GM12878 (cell line): ENCODE measurements around the gene ZBTB7B. TPM values are rescaled to one million over a fixed set of nuclear protein-coding genes. Genes with fewer than 3 reads are reported as not detected.

ENCODE experiments used
- ATAC-seq: fragments of 200-7000 bp; cut with Tn5 transposase; 3 replicates; pipeline ENCODE4 v1.9.1; 2020; ENCODE audit warnings: mild to moderate bottlenecking, moderate library complexity
- BruUV-seq: library from RNA; stranded (reverse); fragments of 400-500 nt; replicated peaks from 2 replicates; lab custom pipeline; 2021; lab: Mats Ljungman, UMichigan
- CTCF ChIA-PET: fragments of 300-600 bp; sonication (Branson Sonifier 250); formaldehyde crosslinking; extraction: SDS; loops from one replicate; lab custom pipeline; 2021; ENCODE audit warnings: inconsistent platforms; lab: Yijun Ruan, JAX
- POLR2A ChIA-PET: fragments of 350-600 bp; formaldehyde crosslinking; extraction: SDS; loops from one replicate; lab custom pipeline; 2021; ENCODE audit warnings: inconsistent platforms; lab: Charles Lee
- RAD21 ChIA-PET: fragments of 300-600 bp; sonication (Branson Sonifier 250); formaldehyde crosslinking; loops from one replicate; lab custom pipeline; 2023; ENCODE audit warnings: antibody characterized with exemption; ENCODE audit not compliant: unreplicated experiment; lab: Charles Lee
- SMC1A ChIA-PET: fragments of 300-600 bp; sonication (Branson Sonifier 250); formaldehyde crosslinking; loops from one replicate; lab custom pipeline; 2023; ENCODE audit not compliant: unreplicated experiment, uncharacterized antibody; lab: Charles Lee
- DNase-seq: peaks from one replicate; pipeline ENCODE4 v3.0.0-alpha.2; 2011; ENCODE audit warnings: low read depth, low spot score
- FAIRE-seq: peaks from 3 replicates; lab custom pipeline; 2011; peaks lifted over from hg19 to GRCh38; lab: Jason Lieb, UNC
- H2AFZ ChIP-seq: 2 replicates; pipeline ENCODE4 v1.6.0; 2011; ENCODE audit warnings: low read depth, low read length, control low read depth; ENCODE audit not compliant: control insufficient read depth
- H3K27ac ChIP-seq: 2 replicates; pipeline ENCODE4 v1.5.1; 2011; ENCODE audit warnings: control low read depth; ENCODE audit not compliant: control insufficient read depth, insufficient read depth
- H3K27me3 ChIP-seq, 2 experiments: replicated peaks in 1 of 2; 2 replicates each; pipeline versions ENCODE4 v1.6.0 to v1.6.1; 2011; ENCODE audit warnings: low read length in 1 of 2; ENCODE audit not compliant: control insufficient read depth in 2 of 2, insufficient read depth in 2 of 2
- H3K36me3 ChIP-seq, 2 experiments: 2 replicates each; pipeline ENCODE4 v1.5.1; 2011; ENCODE audit warnings: low read length in 1 of 2; ENCODE audit not compliant: control insufficient read depth in 2 of 2, insufficient read depth in 2 of 2
- H3K4me1 ChIP-seq: 2 replicates; pipeline ENCODE4 v1.6.1; 2011; ENCODE audit warnings: mild to moderate bottlenecking, low read length, moderate library complexity, mixed read lengths; ENCODE audit not compliant: control insufficient read depth, insufficient read depth
- H3K4me2 ChIP-seq: 2 replicates; pipeline ENCODE4 v1.6.0; 2011; ENCODE audit warnings: control low read depth; ENCODE audit not compliant: control insufficient read depth, insufficient read depth
- H3K4me3 ChIP-seq: fragments of 200-600 bp; sonication (generic); 2 replicates; pipeline ENCODE4 v1.5.1; 2016
- H3K79me2 ChIP-seq: 2 replicates; pipeline ENCODE4 v1.6.0; 2011; ENCODE audit warnings: low read length; ENCODE audit not compliant: control insufficient read depth, insufficient read depth
- H3K9ac ChIP-seq: 2 replicates; pipeline ENCODE4 v1.8.0; 2011; ENCODE audit warnings: low read length, control low read depth, mixed read lengths; ENCODE audit not compliant: control insufficient read depth, insufficient read depth
- H3K9me3 ChIP-seq: replicated peaks from 3 replicates; pipeline ENCODE4 v1.5.1; 2011; ENCODE audit warnings: mild to moderate bottlenecking, low read length; ENCODE audit not compliant: control insufficient read depth, insufficient read depth
- H4K20me1 ChIP-seq: 2 replicates; pipeline ENCODE4 v1.6.0; 2011; ENCODE audit not compliant: control insufficient read depth, insufficient read depth
- NFIC ChIP-seq: IDR thresholded peaks from 2 replicates; pipeline ENCODE4 v1.6.1; 2012; ENCODE audit warnings: low read depth, mild to moderate bottlenecking, inconsistent platforms, low read length, moderate library complexity
- RAD21 ChIP-seq: IDR thresholded peaks from 2 replicates; pipeline ENCODE4 v1.6.1; 2011; ENCODE audit warnings: mild to moderate bottlenecking, low read depth, low read length, moderate library complexity; ENCODE audit not compliant: insufficient read depth
- SIX5 ChIP-seq: IDR thresholded peaks from 2 replicates; pipeline ENCODE4 v1.6.1; 2011; ENCODE audit warnings: mild to moderate bottlenecking, low read depth, low read length, moderate library complexity; ENCODE audit not compliant: severe bottlenecking
- SMAD1 ChIP-seq: fragments of 450-650 bp; IDR thresholded peaks from 2 replicates; pipeline ENCODE4 v1.6.1; 2018; ENCODE audit warnings: mild to moderate bottlenecking, low read depth; ENCODE audit not compliant: partially characterized antibody
- SREBF2 ChIP-seq: IDR thresholded peaks from 2 replicates; pipeline ENCODE4 v1.6.1; 2012; ENCODE audit warnings: mild to moderate bottlenecking, low read length
- WGBS: methylation state at CpG from one replicate; pipeline ENCODE4 v1.1.6; 2016; ENCODE audit warnings: low lambda C conversion rate; ENCODE audit not compliant: insufficient replicate concordance, insufficient coverage; ENCODE audit errors: missing lambda C conversion rate; 5-methylcytosine and 5-hydroxymethylcytosine counted together
- in situ Hi-C: fragments of 300-500 bp; cut with MboI; formaldehyde crosslinking; loops from 9 replicates; pipeline ENCODE4 v1.14.3; 2018; ENCODE audit warnings: mixed read lengths
- intact Hi-C: fragments of 100-400 bp; cut with micrococcal nuclease; formaldehyde crosslinking; loops from one replicate; pipeline ENCODE4 v1.14.2; 2022; ENCODE audit not compliant: unreplicated experiment
- polyA plus RNA-seq, 11 experiments: library from polyadenylated mRNA; depleted of rRNA in 4 of 11; unstranded in 6 of 11; stranded (reverse) in 5 of 11; fragments of >200 nt; fragmentation: Nextera tagmentation in 4 of 11; fragmentation: Illumina TruSeq in 1 of 11; extraction: Ambion mirVana in 4 of 11; extraction: Trizol in 1 of 11; gene quantifications; 1 replicate in 1 of 11; 2 replicates in 10 of 11; pipeline versions ENCODE4 v1.2.1 to v1.2.3, GENCODE V29; 2011 to 2016; ENCODE audit warnings: inconsistent platforms in 2 of 11, missing spikeins in 2 of 11, low read depth in 1 of 11
- total RNA-seq, 4 experiments: library from RNA; depleted of rRNA in 3 of 4; stranded (reverse); fragments of >200 nt in 3 of 4; fragmentation: Illumina TruSeq in 1 of 4; extraction: Trizol in 1 of 4; gene quantifications; 2 replicates each; pipeline versions ENCODE4 v1.2.1 to v1.2.3, GENCODE V29; 2013 to 2021
- TF ChIP-seq, protein P1 (sequence below): IDR thresholded peaks from 2 replicates; pipeline ENCODE4 v1.6.1; 2012; ENCODE audit warnings: low read depth, low read length, improper control_type of control experiment
- TF ChIP-seq, protein P2 (sequence below): fragments of 450-650 bp; IDR thresholded peaks from 2 replicates; pipeline ENCODE4 v1.6.1; 2017; ENCODE audit warnings: mild to moderate bottlenecking, moderate library complexity

The ZBTB7B gene
- total and polyA plus RNA-seq, 10 of the 15 experiments (the other 5 are each of a cell fraction or from before 2014, with no cell fraction given) = 0.11 to 44.9 (median 11.3) TPM

DNA sequence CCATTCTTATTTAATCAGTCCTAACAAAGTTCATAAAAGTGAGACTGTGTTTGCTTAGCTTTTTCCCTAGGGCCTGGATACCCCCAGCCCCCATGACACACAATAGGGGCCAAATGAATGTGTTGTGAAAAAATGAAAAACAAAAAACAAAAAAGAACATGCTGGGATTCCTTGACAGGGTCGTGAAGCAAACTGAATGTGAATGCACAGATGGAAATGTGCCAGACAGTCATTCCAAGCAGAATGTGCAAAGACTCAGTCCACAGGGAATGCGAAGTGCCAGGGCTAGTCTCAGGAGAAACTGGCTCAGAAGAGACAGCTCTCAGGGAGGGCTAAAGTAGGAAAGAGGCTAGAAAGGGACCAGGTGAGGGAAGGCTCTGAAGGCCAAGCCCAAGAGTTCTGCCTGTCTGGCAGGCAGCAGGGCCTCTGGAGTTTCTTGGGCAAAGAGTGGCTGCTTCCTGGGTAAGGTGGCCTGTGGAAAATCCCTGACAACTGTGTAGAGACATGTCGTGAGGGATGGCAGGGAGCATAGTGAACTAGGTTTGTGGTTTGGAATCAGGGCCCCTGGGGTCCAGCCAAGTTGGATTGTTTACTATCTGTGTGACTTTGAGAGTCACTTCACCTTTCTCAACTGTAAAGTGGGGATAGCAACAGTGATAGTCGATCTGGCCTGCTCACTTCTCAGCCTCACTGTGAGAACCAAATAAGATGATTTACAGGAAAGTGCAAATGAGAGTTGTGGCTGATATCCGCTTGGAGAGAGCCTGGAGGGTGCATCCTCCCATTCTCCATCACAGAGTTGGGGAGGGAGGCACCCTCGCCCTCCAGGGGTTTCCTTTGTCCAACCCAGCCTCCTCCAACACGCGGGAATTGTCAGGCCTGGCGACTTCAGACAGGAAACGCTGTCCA, 47.3 kb downstream of the ZBTB7B start:
- ChIA-PET POLR2A (interaction anchor here (1.4 kb wide), 1 partner anchor 109 kb away, joined by 3 read pairs; no protein-coding TSS in a partner anchor), RAD21 (interaction anchor here (1.2 to 2.7 kb wide), 3 partner anchors 35 to 98 kb away, joined by 4 to 16 read pairs (median 5); no protein-coding TSS in a partner anchor), SMC1A (interaction anchor here (1.4 kb wide), 2 partner anchors 10 to 28 kb away, joined by 3 to 4 read pairs; no protein-coding TSS in a partner anchor)
- H3K4me2 ChIP-seq = peak overlapping the region; percentile 69
- peak; percentile 62 for FAIRE-seq
- H3K36me3 ChIP-seq = no peaks in the 10 kb centered on the region
- peak overlapping the region; percentile 92 for H2AFZ ChIP-seq
- H3K9me3 ChIP-seq = no peaks in the 10 kb centered on the region
- peaks cover 13% of the 10 kb centered on the region for H3K4me1 ChIP-seq
- no peak for ATAC-seq
- WGBS = 20% methylated on average over 8 of the region's 10 CpGs
- intact Hi-C loops (no loop called here), in situ Hi-C loops (no loop called here)
- no peak for DNase-seq
- no peaks in the 10 kb centered on the region; the same call in 1 of the 2 replicates for H3K79me2 ChIP-seq
- peak overlapping the region; percentile 1; the same call in 1 of the 2 replicates for H3K9ac ChIP-seq
- 0 out of 2 replicates have a peak overlapping the region, but pooled peaks have one; percentile 79 for H3K4me3 ChIP-seq
- peak overlapping the region; percentile 15; the same call in 1 of the 2 replicates for H3K27ac ChIP-seq
- TF ChIP-seq SREBF2 (no peak), NFIC (no peak), SIX5 (no peak), RAD21 (no peak), SMAD1 (no peak)
- TF ChIP-seq, protein P1, sequence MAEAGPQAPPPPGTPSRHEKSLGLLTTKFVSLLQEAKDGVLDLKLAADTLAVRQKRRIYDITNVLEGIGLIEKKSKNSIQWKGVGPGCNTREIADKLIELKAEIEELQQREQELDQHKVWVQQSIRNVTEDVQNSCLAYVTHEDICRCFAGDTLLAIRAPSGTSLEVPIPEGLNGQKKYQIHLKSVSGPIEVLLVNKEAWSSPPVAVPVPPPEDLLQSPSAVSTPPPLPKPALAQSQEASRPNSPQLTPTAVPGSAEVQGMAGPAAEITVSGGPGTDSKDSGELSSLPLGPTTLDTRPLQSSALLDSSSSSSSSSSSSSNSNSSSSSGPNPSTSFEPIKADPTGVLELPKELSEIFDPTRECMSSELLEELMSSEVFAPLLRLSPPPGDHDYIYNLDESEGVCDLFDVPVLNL = 0 out of 2 replicates have a peak, but pooled peaks have one; percentile 25
- TF ChIP-seq, protein P2, sequence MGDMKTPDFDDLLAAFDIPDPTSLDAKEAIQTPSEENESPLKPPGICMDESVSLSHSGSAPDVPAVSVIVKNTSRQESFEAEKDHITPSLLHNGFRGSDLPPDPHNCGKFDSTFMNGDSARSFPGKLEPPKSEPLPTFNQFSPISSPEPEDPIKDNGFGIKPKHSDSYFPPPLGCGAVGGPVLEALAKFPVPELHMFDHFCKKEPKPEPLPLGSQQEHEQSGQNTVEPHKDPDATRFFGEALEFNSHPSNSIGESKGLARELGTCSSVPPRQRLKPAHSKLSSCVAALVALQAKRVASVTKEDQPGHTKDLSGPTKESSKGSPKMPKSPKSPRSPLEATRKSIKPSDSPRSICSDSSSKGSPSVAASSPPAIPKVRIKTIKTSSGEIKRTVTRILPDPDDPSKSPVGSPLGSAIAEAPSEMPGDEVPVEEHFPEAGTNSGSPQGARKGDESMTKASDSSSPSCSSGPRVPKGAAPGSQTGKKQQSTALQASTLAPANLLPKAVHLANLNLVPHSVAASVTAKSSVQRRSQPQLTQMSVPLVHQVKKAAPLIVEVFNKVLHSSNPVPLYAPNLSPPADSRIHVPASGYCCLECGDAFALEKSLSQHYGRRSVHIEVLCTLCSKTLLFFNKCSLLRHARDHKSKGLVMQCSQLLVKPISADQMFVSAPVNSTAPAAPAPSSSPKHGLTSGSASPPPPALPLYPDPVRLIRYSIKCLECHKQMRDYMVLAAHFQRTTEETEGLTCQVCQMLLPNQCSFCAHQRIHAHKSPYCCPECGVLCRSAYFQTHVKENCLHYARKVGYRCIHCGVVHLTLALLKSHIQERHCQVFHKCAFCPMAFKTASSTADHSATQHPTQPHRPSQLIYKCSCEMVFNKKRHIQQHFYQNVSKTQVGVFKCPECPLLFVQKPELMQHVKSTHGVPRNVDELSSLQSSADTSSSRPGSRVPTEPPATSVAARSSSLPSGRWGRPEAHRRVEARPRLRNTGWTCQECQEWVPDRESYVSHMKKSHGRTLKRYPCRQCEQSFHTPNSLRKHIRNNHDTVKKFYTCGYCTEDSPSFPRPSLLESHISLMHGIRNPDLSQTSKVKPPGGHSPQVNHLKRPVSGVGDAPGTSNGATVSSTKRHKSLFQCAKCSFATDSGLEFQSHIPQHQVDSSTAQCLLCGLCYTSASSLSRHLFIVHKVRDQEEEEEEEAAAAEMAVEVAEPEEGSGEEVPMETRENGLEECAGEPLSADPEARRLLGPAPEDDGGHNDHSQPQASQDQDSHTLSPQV = no peak
- TF ChIP-seq, all 136 proteins: peak for 1
- Histone ChIP-seq H4K20me1 (no peaks in the 10 kb centered on the region), H3K27me3 (no peaks in the 10 kb centered on the region)
- BruUV-seq = no TSS peak
- CTCF ChIA-PET = interaction anchor here (1.0 to 3.7 kb wide), 11 partner anchors 8 to 490 kb away, joined by 3 to 27 read pairs (median 9); partner anchors contain the start of genes EFNA3, LENEP and PMVK
